ENCODE measurements around the gene BAHCC1. TPM values are rescaled to one million over a fixed set of nuclear protein-coding genes. Genes with fewer than 3 reads are reported as not detected.

BAHCC1 gene
- total and polyA plus RNA-seq, 2 of the 8 experiments (the other 6 are each of a cell fraction or from before 2014, with no cell fraction given) = 0.26 to 0.58 TPM

DNA sequence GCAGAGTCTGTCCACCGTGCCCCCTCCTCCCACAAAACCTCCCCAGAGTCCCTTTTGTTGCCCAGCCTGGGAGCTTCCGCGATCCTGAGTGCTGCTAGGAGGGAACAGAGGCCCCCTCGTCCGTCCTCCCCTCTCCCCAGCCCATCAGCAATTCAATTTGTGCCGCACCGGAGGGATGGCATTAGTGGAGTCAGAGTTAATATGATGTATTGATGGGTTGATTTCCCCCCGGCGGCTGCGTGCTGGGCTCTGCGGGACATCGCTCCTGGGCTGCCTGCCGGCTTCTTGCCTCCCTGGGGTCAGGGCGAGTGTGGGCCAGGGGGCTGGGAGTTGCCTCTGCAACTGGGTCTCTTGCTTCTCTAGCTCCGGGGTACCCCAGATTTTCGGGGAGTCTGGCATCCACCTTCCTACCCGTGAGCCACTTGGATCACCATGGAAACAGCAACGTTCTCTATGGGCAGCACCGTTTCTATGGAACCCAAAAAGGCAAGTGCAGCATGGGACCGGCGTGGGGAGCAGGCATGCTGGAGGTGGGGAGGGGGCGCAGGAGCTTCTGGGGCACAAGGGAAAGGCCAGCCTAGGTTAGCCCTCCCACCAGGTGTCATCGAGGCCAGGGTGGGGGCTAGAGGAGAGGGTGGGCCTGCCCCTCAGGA is 42.9 kb downstream of the BAHCC1 start:
- H3K18ac ChIP-seq (ENCODE audit: extremely low read depth, low read length) = no peak overlapping the region
- H3K14ac ChIP-seq (ENCODE audit: insufficient read length) = no peak overlapping the region
- ChIA-PET POLR2A (ENCODE audit: partially characterized antibody) (interaction anchor here (1.2 to 1.3 kb wide), 2 partner anchors 18 to 76 kb away, joined by 3 to 4 read pairs; no protein-coding TSS in a partner anchor), CTCF (ENCODE audit: partially characterized antibody) (interaction anchor here (1.7 to 3.5 kb wide), 4 partner anchors 46 to 183 kb away, joined by 3 to 41 read pairs (median 4); no protein-coding TSS in a partner anchor)
- no peaks in the 10 kb centered on the region for H3K79me1 ChIP-seq (ENCODE audit: low read depth, low read length)
- H2BK12ac ChIP-seq (ENCODE audit: low read depth, low read length) = no peak overlapping the region
- no peak overlapping the region for H2BK20ac ChIP-seq (ENCODE audit: low read length)
- no peaks in the 10 kb centered on the region for H3K79me2 ChIP-seq (ENCODE audit: control insufficient read depth in 1 of 2, insufficient read depth in 2 of 2, low read length in 2 of 2)
- no peak overlapping the region for H2BK5ac ChIP-seq (ENCODE audit: low read depth, low read length)
- H3K9me3 ChIP-seq (ENCODE audit: insufficient read depth in 2 of 2, low read depth in 1 of 2, low read length in 1 of 2) = no peaks in the 10 kb centered on the region
- no peak overlapping the region for H4K91ac ChIP-seq (replicated peaks; ENCODE audit: insufficient read length, low read length)
- WGBS, 2 experiments (ENCODE audit: extremely low coverage in 1 of 2, insufficient coverage in 1 of 2, insufficient read length in 1 of 2, insufficient replicate concordance in 2 of 2, low coverage in 1 of 2, low lambda C conversion rate in 2 of 2, missing lambda C conversion rate in 1 of 2) = 92% methylated on average over 23 of the region's 23 CpGs; no CpG with 5 or more reads in 1 of the 2 experiments
- H3K4ac ChIP-seq (replicated peaks; ENCODE audit: insufficient read length, low read depth, low read length) = no peak overlapping the region
- H3K36me3 ChIP-seq (ENCODE audit: control insufficient read depth in 2 of 4, insufficient read depth in 4 of 4, low read length in 3 of 4) = no peaks in the 10 kb centered on the region
- no peak overlapping the region for H2BK120ac ChIP-seq (replicated peaks; ENCODE audit: low read depth, low read length)
- H3K23me2 ChIP-seq (ENCODE audit: low read depth, low read length) = no peaks in the 10 kb centered on the region
- H2BK15ac ChIP-seq (ENCODE audit: low read length) = no peak overlapping the region
- H3K9ac ChIP-seq (replicated peaks in 1 of 4; ENCODE audit: extremely low read depth in 1 of 4, low read depth in 3 of 4, low read length in 3 of 4) = no peak overlapping the region
- no peak overlapping the region for H4K5ac ChIP-seq (ENCODE audit: insufficient read length, low read depth, low read length)
- no peak overlapping the region for H3K27ac ChIP-seq (ENCODE audit: low read depth, low read length)
- H3K27me3 ChIP-seq (replicated peaks in 1 of 4; ENCODE audit: control insufficient read depth in 3 of 4, extremely low read depth in 1 of 4, insufficient read depth in 3 of 4, low read length in 3 of 4) = no peaks in the 10 kb centered on the region
- no peak overlapping the region for H2AFZ ChIP-seq (ENCODE audit: low read length)
- no peak for DNase-seq (ENCODE audit: low read depth in 1 of 2, low spot score in 2 of 2)
- no peaks in the 10 kb centered on the region for H4K20me1 ChIP-seq (replicated peaks in 1 of 2; ENCODE audit: control insufficient read depth in 1 of 2, insufficient read depth in 2 of 2, low read length in 2 of 2)
- no peak overlapping the region for H3K23ac ChIP-seq (ENCODE audit: insufficient read length)
- H3K4me2 ChIP-seq (ENCODE audit: insufficient read depth in 1 of 2, low read depth in 2 of 2, low read length in 2 of 2) = no peak overlapping the region
- H3K4me3 ChIP-seq (ENCODE audit: extremely low read depth in 1 of 4, insufficient read depth in 2 of 4, low read depth in 3 of 4, low read length in 4 of 4) = no peak overlapping the region
- FAIRE-seq = no peak
- H4K8ac ChIP-seq (ENCODE audit: extremely low read depth, insufficient read depth, low read length) = peak overlapping the region; percentile 51
- no peak overlapping the region for H2AK5ac ChIP-seq (ENCODE audit: low read depth, low read length)
- no peak overlapping the region for H3K56ac ChIP-seq (replicated peaks; ENCODE audit: insufficient read length, low read depth, low read length)
- peaks cover 0 to 2% (median under 1%) of the 10 kb centered on the region in 4 experiments; a peak in 3 of 7 replicates for H3K4me1 ChIP-seq (replicated peaks in 1 of 4; ENCODE audit: control insufficient read depth in 3 of 4, insufficient read depth in 4 of 4, low read length in 3 of 4)
- TF ChIP-seq JUN (IDR thresholded peaks at IDR 0.05; ENCODE audit: low read depth, low read length) = no peak
- no peak for TF ChIP-seq CTBP2 (IDR thresholded peaks at IDR 0.05; ENCODE audit: borderline replicate concordance, insufficient read depth, insufficient read length, low read length)
- TF ChIP-seq NANOG (IDR thresholded peaks at IDR 0.05; ENCODE audit: insufficient read depth, low read depth, low read length, poor library complexity, severe bottlenecking) = no peak
- no peak for TF ChIP-seq RBBP5 (IDR thresholded peaks at IDR 0.05; ENCODE audit: borderline replicate concordance, low read depth, low read length)
- no peak for TF ChIP-seq BACH1 (IDR thresholded peaks at IDR 0.05; ENCODE audit: low read length)
- no peak for TF ChIP-seq CHD2 (IDR thresholded peaks at IDR 0.05; ENCODE audit: low read length)
- TF ChIP-seq SIRT6 (IDR thresholded peaks at IDR 0.05; ENCODE audit: low read length) = no peak
- TF ChIP-seq FOSL1 (IDR thresholded peaks at IDR 0.05; ENCODE audit: insufficient read depth, low read depth, low read length) = no peak
- no peak for TF ChIP-seq CHD1 (IDR thresholded peaks at IDR 0.05; ENCODE audit: low read depth, low read length)
- TF ChIP-seq TCF12 (IDR thresholded peaks at IDR 0.05; ENCODE audit: low read depth, low read length) = no peak
- TF ChIP-seq BCL11A (IDR thresholded peaks at IDR 0.05; ENCODE audit: low read depth in 2 of 2, low read length in 2 of 2) = no peak
- no peak for TF ChIP-seq KDM4A (IDR thresholded peaks at IDR 0.05; ENCODE audit: low read depth, low read length, severe bottlenecking)
- TF ChIP-seq TAF7 (optimal IDR thresholded peaks at IDR 0.05; ENCODE audit: borderline replicate concordance, low read depth, low read length) = no peak

Measured in H1 (cell line).